Measurements from ENCODE around the gene MCRIP2.
A peak's percentile ranks its signal among the peaks of the same experiment; 100 is the strongest.

MCRIP2 gene

DNA sequence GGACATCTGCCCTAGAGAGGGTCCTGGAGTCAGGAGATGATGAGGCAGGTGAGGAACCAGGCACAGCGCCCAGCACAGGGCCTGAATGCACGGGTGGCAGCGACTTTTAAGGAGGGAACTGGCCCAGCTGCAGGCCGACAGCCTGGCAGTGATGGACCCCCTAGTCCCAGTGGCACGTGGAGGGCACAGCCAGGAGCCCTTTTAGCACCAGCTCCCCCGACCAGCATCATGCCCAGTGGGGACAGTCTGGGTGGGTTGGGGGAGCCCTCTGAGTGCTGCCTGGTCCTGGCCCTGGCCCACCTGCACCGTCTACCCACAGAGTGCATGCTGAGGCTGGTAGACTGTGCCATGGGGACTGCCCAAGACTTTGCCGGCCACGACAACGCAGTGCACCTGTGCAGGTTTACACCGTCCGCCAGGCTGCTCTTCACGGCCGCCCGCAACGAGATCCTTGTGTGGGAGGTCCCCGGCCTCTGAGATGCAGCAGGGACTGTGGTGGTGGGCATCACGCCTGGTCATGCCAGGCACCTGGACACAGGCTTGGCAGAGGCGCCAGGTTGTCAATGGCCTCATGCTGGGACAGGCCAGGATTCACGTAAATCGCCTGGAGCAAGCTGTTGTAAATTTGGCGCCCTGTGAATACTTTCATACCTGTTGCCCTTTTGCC is 25.6 kb downstream of the MCRIP2 start:
- DNase-seq = no peak
- peaks cover 57% of the 10 kb centered on the region for H3K36me3 ChIP-seq
- TF ChIP-seq, protein P1, sequence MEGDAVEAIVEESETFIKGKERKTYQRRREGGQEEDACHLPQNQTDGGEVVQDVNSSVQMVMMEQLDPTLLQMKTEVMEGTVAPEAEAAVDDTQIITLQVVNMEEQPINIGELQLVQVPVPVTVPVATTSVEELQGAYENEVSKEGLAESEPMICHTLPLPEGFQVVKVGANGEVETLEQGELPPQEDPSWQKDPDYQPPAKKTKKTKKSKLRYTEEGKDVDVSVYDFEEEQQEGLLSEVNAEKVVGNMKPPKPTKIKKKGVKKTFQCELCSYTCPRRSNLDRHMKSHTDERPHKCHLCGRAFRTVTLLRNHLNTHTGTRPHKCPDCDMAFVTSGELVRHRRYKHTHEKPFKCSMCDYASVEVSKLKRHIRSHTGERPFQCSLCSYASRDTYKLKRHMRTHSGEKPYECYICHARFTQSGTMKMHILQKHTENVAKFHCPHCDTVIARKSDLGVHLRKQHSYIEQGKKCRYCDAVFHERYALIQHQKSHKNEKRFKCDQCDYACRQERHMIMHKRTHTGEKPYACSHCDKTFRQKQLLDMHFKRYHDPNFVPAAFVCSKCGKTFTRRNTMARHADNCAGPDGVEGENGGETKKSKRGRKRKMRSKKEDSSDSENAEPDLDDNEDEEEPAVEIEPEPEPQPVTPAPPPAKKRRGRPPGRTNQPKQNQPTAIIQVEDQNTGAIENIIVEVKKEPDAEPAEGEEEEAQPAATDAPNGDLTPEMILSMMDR (IDR thresholded peaks at IDR 0.05; ENCODE audit: low read depth, low read length) = no peak
- H3K27me3 ChIP-seq (ENCODE audit: insufficient read depth, low read depth, severe bottlenecking) = no peaks in the 10 kb centered on the region
- no peaks in the 10 kb centered on the region for H3K9me3 ChIP-seq (ENCODE audit: severe bottlenecking)
- H3K4me3 ChIP-seq (ENCODE audit: low read depth, low read length) = no peak overlapping the region
- H3K27ac ChIP-seq = peak overlapping the region; percentile 88

DNA sequence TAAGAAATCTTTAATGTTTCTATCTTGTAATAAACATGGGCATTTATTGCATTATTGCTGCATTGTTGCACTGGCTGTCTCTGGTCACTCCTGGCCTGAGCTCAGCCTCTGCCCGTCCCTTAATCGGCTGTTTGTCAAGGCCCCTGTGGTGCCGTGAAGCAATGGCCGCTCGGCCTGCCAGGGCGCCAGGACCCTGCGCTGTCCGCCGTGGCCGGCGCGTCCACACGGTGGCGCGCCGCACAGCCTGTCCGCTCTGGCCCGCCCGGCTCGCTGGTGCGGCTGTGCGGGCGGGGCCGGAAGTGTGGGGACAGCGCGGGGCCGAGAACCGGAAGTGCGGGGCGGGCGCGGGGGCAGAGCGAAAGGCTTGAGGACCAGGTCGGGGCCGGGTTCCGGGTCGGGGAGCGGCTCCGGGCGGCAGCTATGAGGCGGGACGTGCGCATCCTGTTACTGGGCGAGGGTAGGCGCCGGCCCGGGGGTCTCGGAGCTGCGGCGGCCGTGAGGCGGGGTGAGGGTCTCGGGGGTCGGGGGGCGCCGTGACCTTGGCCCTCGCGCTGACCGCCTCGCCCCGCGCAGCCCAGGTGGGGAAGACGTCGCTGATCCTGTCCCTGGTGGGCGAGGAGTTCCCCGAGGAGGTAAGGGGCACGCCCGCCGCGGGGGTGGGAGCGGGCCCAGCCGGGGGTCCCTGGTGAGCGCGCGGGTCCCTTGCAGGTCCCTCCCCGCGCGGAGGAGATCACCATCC is 26.3 kb downstream of the MCRIP2 start, which contains the start of gene RHOT2:
RHOT2 (plus strand) TSS at position 353 of the 739 bp plus-strand sequence; CDS start at position 421, 68 bp downstream.
- Histone ChIP-seq H3K4me3 (ENCODE audit: low read depth, low read length) (peak within 1 kb of the TSS; percentile 84), H3K9me3 (ENCODE audit: severe bottlenecking) (no peaks in the 10 kb centered on the region), H3K36me3 (peaks cover 57% of the 10 kb centered on the region), H3K27ac (peak within 1 kb of the TSS; percentile 88), H3K27me3 (ENCODE audit: insufficient read depth, low read depth, severe bottlenecking) (no peaks in the 10 kb centered on the region)
- peak; percentile 94 for DNase-seq
- TF ChIP-seq, protein P1 (IDR thresholded peaks at IDR 0.05; ENCODE audit: low read depth, low read length) = peak; percentile 86

DNA sequence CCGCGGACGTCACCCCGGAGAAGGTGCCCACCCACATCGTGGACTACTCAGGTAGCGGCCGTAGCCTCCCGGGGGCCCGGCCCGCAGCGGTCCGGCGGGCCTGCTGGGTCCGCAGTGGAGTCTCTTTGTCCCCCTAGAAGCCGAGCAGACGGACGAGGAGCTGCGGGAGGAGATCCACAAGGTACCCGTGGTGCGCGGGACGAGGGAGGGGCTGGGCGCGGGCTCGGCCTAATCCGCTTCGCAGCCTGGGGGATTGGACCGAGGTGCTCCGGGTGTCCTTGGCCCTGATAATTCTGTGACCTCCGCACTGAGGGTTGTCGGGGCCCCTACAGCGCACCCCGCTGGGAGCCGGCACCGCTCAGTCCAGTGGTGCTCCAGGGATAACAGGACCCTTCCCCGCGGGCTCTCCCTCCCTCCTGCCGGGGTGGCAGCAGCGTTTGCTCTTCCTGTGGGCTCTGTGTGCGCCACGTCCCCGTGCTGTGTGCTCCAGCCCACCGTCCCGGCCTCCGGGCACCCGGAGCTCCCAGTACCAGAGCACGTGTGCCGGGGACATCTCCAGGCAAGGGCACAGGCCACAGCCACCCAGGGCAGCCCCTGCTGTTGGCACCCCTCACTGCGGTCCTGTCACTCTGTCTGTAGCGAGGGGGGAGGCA is 27.0 kb downstream of the MCRIP2 start:
- peak; percentile 74 for DNase-seq
- Histone ChIP-seq H3K9me3 (ENCODE audit: severe bottlenecking) (no peaks in the 10 kb centered on the region), H3K4me3 (ENCODE audit: low read depth, low read length) (peak overlapping the region; percentile 84), H3K27me3 (ENCODE audit: insufficient read depth, low read depth, severe bottlenecking) (no peaks in the 10 kb centered on the region), H3K36me3 (peaks cover 63% of the 10 kb centered on the region), H3K27ac (peak overlapping the region; percentile 88)
- TF ChIP-seq, protein P1 (IDR thresholded peaks at IDR 0.05; ENCODE audit: low read depth, low read length) = no peak

DNA sequence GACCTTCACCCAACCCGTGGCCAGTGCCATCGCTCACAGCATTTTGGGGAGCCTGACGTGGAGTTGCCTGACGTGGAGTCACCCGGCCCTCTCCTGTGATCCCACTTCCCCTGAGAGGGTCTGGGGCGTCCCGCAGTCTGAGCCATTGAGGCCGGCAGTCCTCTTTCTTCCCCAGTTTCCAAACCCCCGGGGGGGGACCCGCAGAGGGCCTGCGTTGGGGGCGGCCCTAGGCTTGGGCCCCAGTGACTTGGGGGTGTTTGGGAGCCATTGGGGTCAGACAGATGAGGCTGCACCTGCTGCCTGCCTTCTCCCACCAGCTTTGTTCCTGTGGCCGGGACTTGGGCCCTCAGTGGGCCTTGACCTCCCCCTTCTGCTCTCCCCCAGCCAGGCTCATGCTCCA is 28.0 kb downstream of the MCRIP2 start:
- no peaks in the 10 kb centered on the region for H3K27me3 ChIP-seq (ENCODE audit: insufficient read depth, low read depth, severe bottlenecking)
- peaks cover 64% of the 10 kb centered on the region for H3K36me3 ChIP-seq
- no peak for DNase-seq
- no peak overlapping the region for H3K27ac ChIP-seq
- H3K9me3 ChIP-seq (ENCODE audit: severe bottlenecking) = no peaks in the 10 kb centered on the region
- TF ChIP-seq, protein P1 (IDR thresholded peaks at IDR 0.05; ENCODE audit: low read depth, low read length) = no peak
- no peak overlapping the region for H3K4me3 ChIP-seq (ENCODE audit: low read depth, low read length)

DNA sequence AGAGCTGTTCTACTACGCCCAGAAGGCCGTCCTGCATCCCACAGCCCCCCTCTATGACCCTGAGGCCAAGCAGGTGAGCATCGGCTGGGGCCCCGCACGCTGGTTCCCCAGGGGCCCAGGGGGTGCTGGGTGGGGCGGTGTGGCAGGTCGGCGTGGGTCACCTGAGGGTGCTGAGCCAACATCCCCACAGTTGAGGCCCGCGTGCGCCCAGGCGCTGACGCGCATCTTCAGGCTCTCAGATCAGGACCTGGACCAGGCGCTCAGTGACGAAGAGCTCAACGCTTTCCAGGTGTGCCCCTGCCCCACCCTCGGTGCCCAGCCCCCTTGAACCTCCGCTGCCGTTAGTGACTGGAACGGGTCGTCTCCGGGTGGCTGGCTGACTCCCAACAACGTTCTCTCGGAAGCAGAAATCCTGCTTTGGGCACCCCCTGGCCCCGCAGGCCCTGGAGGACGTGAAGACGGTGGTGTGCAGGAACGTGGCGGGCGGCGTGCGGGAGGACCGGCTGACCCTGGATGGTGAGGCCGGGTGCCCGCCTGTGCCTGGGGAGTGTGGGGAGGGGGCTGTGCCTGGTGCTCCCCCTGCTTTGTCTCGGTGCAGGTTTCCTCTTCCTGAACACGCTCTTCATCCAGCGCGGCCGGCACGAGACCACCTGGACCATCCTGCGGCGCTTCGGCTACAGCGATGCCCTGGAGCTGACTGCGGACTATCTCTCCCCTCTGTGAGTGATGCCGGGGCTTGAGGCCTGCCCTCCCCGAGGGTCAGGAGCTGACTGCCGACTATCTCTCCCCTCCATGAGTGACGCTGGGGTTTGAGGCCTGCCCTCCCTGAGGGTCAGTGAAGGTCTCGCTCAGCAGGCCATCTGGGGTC is 29.1 kb downstream of the MCRIP2 start:
- no peaks in the 10 kb centered on the region for H3K9me3 ChIP-seq (ENCODE audit: severe bottlenecking)
- no peak for DNase-seq
- no peak overlapping the region for H3K27ac ChIP-seq
- no peak overlapping the region for H3K4me3 ChIP-seq (ENCODE audit: low read depth, low read length)
- peaks cover 64% of the 10 kb centered on the region for H3K36me3 ChIP-seq
- no peaks in the 10 kb centered on the region for H3K27me3 ChIP-seq (ENCODE audit: insufficient read depth, low read depth, severe bottlenecking)
- TF ChIP-seq, protein P1 (IDR thresholded peaks at IDR 0.05; ENCODE audit: low read depth, low read length) = no peak

Data from WERI-Rb-1 (cell line).